Ramos (cell line): ENCODE data around the gene POLD1.

Experiments
- in situ Hi-C: fragments of 300-500 bp; cut with MboI; formaldehyde crosslinking; loops from one replicate; pipeline ENCODE4 v1.14.3; 2022; ENCODE audit warnings: low sequenced_read_pairs; ENCODE audit not compliant: unreplicated experiment

POLD1 gene

GRCh38 chr19:50415661-50416033 lies 31.5 kb downstream of the POLD1 start:
- in situ Hi-C loops = no loop called here

- in situ Hi-C loops = no loop called here
Measured at GRCh38 chr19:50416034-50416977, 32.2 kb downstream of the POLD1 start.

- in situ Hi-C loops = no loop called here
Measured at GRCh38 chr19:50417111-50418081, 33.2 kb downstream of the POLD1 start.

GRCh38 chr19:50418176-50419021 lies 34.3 kb downstream of the POLD1 start, which contains the start of gene SPIB:
TSS of gene SPIB (plus strand) at chr19:50418938. CDS start at chr19:50418963, 25 bp downstream.
- in situ Hi-C loops = no loop called here

- in situ Hi-C loops = no loop called here
Measured at GRCh38 chr19:50419022-50419579, 35.0 kb downstream of the POLD1 start.

GRCh38 chr19:50419580-50420035 lies 35.5 kb downstream of the POLD1 start:
- in situ Hi-C loops = no loop called here

GRCh38 chr19:50420127-50420526 lies 36.0 kb downstream of the POLD1 start:
- in situ Hi-C loops = no loop called here

GRCh38 chr19:50420808-50421207 lies 36.7 kb downstream of the POLD1 start:
- in situ Hi-C loops = no loop called here

GRCh38 chr19:50422397-50423278 lies 38.5 kb downstream of the POLD1 start:
- in situ Hi-C loops = no loop called here

- in situ Hi-C loops = no loop called here
Measured at GRCh38 chr19:50423279-50424113, 39.3 kb downstream of the POLD1 start.

GRCh38 chr19:50425581-50425980 lies 41.4 kb downstream of the POLD1 start:
- in situ Hi-C loops = no loop called here

- in situ Hi-C loops = no loop called here
Measured at GRCh38 chr19:50427318-50427925, 43.3 kb downstream of the POLD1 start.

- in situ Hi-C loops = no loop called here
Measured at GRCh38 chr19:50427997-50428425, 43.9 kb downstream of the POLD1 start.

GRCh38 chr19:50428772-50429463 lies 44.8 kb downstream of the POLD1 start:
- in situ Hi-C loops = no loop called here

- in situ Hi-C loops = no loop called here
Measured at GRCh38 chr19:50430888-50431342, 46.8 kb downstream of the POLD1 start.

- in situ Hi-C loops = no loop called here
Measured at GRCh38 chr19:50431343-50432220, 47.4 kb downstream of the POLD1 start.
